ENCODE measurements around the gene KRT36.

GRCh38 chr17:41489531-41489930 is at the start of gene KRT36:
- TF ChIP-seq, protein P1, sequence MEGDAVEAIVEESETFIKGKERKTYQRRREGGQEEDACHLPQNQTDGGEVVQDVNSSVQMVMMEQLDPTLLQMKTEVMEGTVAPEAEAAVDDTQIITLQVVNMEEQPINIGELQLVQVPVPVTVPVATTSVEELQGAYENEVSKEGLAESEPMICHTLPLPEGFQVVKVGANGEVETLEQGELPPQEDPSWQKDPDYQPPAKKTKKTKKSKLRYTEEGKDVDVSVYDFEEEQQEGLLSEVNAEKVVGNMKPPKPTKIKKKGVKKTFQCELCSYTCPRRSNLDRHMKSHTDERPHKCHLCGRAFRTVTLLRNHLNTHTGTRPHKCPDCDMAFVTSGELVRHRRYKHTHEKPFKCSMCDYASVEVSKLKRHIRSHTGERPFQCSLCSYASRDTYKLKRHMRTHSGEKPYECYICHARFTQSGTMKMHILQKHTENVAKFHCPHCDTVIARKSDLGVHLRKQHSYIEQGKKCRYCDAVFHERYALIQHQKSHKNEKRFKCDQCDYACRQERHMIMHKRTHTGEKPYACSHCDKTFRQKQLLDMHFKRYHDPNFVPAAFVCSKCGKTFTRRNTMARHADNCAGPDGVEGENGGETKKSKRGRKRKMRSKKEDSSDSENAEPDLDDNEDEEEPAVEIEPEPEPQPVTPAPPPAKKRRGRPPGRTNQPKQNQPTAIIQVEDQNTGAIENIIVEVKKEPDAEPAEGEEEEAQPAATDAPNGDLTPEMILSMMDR (conservative IDR thresholded peaks at IDR 0.05), result no peak
- TF ChIP-seq ZFX (IDR thresholded peaks at IDR 0.05), result no peak
